Epithelial cell of esophagus (primary cell): ENCODE measurements around the gene SELENBP1.
A peak's percentile ranks its signal among the peaks of the same experiment; 100 is the strongest.

Experiments
- DNase-seq: peaks from one replicate; pipeline ENCODE4 v3.0.0; 2010; ENCODE audit warnings: low read depth
- H3K4me3 ChIP-seq: 2 replicates; pipeline ENCODE4 v1.5.1; 2011; ENCODE audit warnings: mild to moderate bottlenecking, low read length, control low read depth
- CTCF ChIP-seq: IDR thresholded peaks from 2 replicates; pipeline ENCODE4 v1.5.1; 2011; ENCODE audit warnings: low read depth, mild to moderate bottlenecking, low read length, control low read depth, inconsistent platforms; ENCODE audit not compliant: insufficient read depth; ENCODE audit errors: missing control alignments

Gene SELENBP1

GRCh38 chr1:151377150-151377884 lies 4.8 kb upstream of the SELENBP1 start:
- no peak overlapping the region for H3K4me3 ChIP-seq
- no peak for DNase-seq
- no peak for TF ChIP-seq CTCF

GRCh38 chr1:151373196-151373595 lies 691 bp upstream of the SELENBP1 start:
- no peak for DNase-seq
- TF ChIP-seq CTCF, result no peak
- H3K4me3 ChIP-seq, result no peak overlapping the region

GRCh38 chr1:151371370-151372057 lies 991 bp downstream of the SELENBP1 start:
- peak; percentile 21 for DNase-seq
- no peak for TF ChIP-seq CTCF
- no peak overlapping the region for H3K4me3 ChIP-seq

GRCh38 chr1:151370211-151370911 lies 2.1 kb downstream of the SELENBP1 start:
- no peak overlapping the region for H3K4me3 ChIP-seq
- no peak for TF ChIP-seq CTCF
- DNase-seq, result no peak

- no peak for TF ChIP-seq CTCF
- no peak overlapping the region for H3K4me3 ChIP-seq
- DNase-seq, result no peak
These were observed 2.9 kb downstream of the SELENBP1 start for GRCh38 chr1:151369621-151370048.

- TF ChIP-seq CTCF, result no peak
- DNase-seq, result no peak
- H3K4me3 ChIP-seq, result no peak overlapping the region
These were observed 3.2 kb downstream of the SELENBP1 start for GRCh38 chr1:151369302-151369610.
